ENCODE measurements around the gene DLEC1.

The DLEC1 gene

GRCh38 chr3:38163841-38164642 lies 125.0 kb downstream of the DLEC1 start:
- DNase-seq: no peak

GRCh38 chr3:38164643-38164951 lies 125.6 kb downstream of the DLEC1 start:
- no peak for DNase-seq

GRCh38 chr3:38164952-38165721 lies 126.1 kb downstream of the DLEC1 start, which contains the start of gene OXSR1:
Gene OXSR1, plus strand, starts transcription at chr3:38165537. Its CDS starts 340 bp downstream, at chr3:38165877.
- peak; percentile 100 for DNase-seq

DNA sequence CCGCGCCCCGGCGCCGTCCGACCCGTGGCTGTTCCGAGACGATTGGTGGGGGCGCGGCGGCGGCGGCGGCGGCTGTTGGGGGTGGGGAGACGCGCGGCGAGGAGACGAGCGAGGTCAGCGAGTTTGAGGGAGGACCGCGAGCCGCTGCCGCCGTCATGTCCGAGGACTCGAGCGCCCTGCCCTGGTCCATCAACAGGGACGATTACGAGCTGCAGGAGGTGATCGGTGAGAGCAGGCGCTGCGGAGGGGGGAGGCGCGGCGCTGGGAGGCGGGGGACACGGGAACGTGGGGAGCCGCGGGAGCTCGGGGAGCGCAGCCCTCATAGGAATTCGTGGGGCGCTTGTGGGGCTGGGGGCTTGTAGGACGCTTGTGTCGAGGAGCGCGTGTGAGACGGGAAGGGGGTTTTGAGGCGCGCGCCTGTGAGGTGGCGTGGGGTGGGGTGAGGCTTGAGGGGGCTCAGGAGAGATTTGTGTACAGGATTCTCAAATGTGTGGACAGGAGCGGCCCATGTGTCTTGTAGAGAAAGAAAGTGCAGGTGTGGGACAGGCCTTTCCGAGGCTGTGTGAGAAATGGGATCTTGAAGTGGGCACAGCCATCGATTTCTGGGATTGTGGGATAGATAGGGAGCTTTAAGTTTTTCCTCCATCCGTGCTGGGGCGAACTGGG lies 126.8 kb downstream of the DLEC1 start:
- no peak for DNase-seq

- DNase-seq: peak; percentile 46
Measured at GRCh38 chr3:38167591-38167990, 128.6 kb downstream of the DLEC1 start.

DNA sequence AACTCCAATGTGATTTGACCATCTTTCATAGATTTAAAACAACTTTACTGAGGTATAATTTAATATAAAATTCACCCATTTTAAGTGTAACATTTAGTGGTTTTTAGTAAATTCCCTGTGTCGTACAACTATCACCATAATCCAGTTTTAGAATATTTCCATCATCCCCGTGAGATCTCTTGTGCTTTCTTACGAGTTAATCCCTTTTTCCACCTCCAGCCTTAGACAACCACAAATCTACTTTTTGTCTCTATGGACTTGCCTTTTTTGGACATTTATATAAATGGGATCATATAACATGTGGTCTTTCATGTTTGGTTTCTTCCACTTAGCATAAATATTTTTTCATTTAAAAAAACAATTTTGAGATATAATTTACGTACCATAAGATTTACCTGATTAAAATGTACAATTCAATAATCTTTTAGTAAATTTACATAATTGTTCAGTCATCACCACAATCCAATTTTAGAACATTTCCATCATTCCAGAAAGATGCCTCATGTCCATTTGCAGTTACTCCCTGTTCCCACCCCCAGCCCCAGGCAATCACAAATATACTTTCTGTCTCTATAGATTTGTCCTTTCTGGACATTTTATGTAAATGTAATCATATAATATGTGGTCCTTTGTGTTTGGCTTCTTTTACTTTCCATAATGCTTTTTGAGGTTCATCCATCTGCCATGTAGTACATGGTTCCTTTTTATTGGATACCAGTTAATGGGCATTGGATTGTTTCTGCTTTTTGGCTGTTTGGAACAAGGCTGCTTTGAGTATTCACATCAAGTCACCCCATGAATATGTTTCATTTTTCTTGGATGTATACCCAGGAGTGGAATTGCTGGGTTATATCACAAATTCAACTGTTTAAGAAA lies 129.4 kb downstream of the DLEC1 start:
- peak; percentile 42 for DNase-seq

DNA sequence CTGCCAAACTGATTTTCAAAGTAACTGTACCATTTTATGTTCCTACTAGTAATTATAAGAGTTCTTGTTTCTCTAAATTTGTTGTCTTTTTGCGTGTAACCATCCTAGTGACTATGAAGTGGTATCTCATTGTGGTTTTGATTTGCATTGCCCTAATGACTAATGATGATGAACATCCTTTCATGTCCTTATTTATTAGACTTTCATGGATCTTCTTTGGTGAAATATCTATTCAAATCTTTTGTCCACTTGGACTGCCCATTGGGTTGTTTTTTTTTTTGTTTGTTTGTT lies 130.0 kb downstream of the DLEC1 start:
- peak; percentile 65 for DNase-seq

GRCh38 chr3:38170722-38171121 lies 131.7 kb downstream of the DLEC1 start:
- no peak for DNase-seq

DNA sequence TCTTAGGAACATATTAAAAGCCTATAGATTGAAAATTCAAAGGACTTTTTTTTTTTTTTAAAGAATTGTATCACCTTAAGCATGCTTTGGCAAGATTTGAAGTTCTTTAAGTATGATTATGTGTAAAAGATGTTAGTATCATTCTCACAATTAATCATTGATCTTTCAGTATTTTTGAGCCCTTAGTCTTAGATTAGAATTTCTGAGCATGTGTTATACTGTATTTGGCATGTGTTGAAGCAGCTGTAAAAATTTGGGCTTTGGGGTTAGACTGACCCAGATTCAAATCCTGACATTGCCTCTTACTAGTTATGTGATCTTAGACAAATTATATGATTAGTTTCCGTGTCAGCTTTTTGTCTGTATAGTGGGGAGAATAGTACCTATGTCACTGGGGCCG lies 132.6 kb downstream of the DLEC1 start:
- no peak for DNase-seq
